GM10266 (cell line): Measurements from ENCODE around the gene MAGEC2.

Experiments used
- DNase-seq: peaks from one replicate; pipeline ENCODE4 v3.0.0; 2012; ENCODE audit errors: extremely low spot score
- CTCF ChIP-seq: IDR thresholded peaks from 2 replicates; pipeline ENCODE4 v1.5.1; 2012; ENCODE audit warnings: mild to moderate bottlenecking, low read depth; ENCODE audit not compliant: control insufficient read depth, insufficient read depth; ENCODE audit errors: missing control alignments

Gene MAGEC2

GRCh38 chrX:142204522-142205433 lies at the start of gene MAGEC2:
MAGEC2 (minus strand) TSS chrX:142205290; CDS start chrX:142203987, 1,303 bp downstream.
- no peak for DNase-seq
- no peak for TF ChIP-seq CTCF

GRCh38 chrX:142251680-142252079 lies 46.6 kb upstream of the MAGEC2 start:
- DNase-seq: no peak
- TF ChIP-seq CTCF: no peak

GRCh38 chrX:142251202-142251601 lies 46.1 kb upstream of the MAGEC2 start:
- no peak for TF ChIP-seq CTCF
- no peak for DNase-seq

GRCh38 chrX:142250502-142250901 lies 45.4 kb upstream of the MAGEC2 start:
- TF ChIP-seq CTCF: no peak
- no peak for DNase-seq

GRCh38 chrX:142249721-142250120 lies 44.6 kb upstream of the MAGEC2 start:
- TF ChIP-seq CTCF: no peak
- no peak for DNase-seq

GRCh38 chrX:142244568-142244967 lies 39.5 kb upstream of the MAGEC2 start:
- TF ChIP-seq CTCF: no peak
- DNase-seq: no peak

GRCh38 chrX:142238536-142238935 lies 33.4 kb upstream of the MAGEC2 start:
- no peak for TF ChIP-seq CTCF
- DNase-seq: no peak
